GM15510 (cell line): ENCODE measurements around the gene CTNNA2.

Experiments
- POLR2A ChIP-seq: IDR thresholded peaks from 3 replicates; pipeline ENCODE4 v1.6.1; 2011; ENCODE audit warnings: borderline replicate concordance; ENCODE audit not compliant: insufficient read length; ENCODE audit errors: extremely low read depth

Gene CTNNA2

DNA sequence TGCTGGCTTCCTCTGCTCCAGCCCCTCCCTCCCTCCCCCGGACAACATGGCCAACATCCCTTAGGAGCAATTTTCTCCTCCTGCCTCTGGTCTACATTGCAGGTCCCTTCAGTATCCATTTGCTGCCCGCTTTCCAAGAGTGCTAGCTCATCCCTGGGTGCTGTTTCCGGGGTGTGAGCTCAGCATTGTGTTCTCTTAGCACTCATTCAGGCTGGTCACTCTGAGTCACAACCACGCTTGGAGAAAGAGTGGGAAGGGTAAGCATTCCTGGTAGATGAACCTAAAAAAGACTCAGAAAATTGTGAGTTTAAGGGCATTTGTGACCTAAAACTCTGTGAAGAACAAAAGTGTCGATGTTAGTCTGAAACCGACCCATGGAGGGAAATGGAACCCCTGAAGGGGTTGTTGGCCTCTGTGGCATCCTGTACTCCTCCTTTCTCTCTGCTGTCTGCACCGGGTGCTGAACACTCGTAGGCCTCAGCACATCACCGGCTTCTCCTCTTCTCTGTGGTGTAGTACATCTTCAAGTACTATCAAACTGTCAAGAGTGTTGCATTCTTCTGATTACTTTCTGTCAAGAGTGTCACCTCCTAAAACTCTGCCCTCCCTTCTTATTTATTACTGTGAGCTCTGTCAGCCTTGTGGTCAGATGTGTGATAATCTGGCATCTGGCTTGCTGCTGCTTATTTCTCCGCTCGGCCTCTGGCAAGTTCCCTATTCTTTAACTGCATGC is 73.0 kb downstream of the CTNNA2 start:
- TF ChIP-seq POLR2A = no peak

- no peak for TF ChIP-seq POLR2A
Measured at GRCh38 chr2:79591281-79591680, 78.4 kb downstream of the CTNNA2 start.

DNA sequence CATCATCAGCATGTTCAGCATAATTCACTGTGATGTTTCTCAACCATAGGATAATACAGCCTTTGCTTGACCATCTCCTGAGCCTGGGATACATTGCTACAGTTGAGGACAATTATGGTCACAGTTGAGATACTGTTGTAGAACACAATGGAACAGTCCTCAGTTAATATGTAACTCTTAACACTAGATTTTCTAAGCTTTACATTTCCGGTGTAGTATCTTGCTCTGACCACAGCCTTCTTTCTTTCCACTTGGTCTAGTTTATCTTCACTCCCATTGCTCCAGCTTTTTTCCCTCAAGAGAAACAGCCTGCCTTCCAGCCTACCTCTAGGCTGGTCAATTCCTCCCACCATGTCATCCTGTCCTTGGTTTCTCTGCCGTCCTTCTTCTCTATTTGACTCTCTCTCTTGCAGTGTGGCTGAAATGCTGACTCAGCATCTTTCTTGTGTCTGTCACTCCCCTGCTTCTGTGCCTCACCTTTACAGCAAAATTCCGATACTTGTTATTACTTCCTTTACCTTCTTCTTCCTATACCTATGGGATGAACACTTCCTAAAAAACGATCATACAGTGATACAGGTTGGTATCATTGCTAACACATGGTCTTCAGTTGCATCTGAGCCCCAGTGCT is 80.5 kb downstream of the CTNNA2 start:
- no peak for TF ChIP-seq POLR2A

- no peak for TF ChIP-seq POLR2A
Measured at GRCh38 chr2:79596403-79596802, 83.6 kb downstream of the CTNNA2 start.

- no peak for TF ChIP-seq POLR2A
Measured at GRCh38 chr2:79604748-79605147, 91.9 kb downstream of the CTNNA2 start.

- TF ChIP-seq POLR2A = no peak
Measured at GRCh38 chr2:79611448-79612016, 98.7 kb downstream of the CTNNA2 start.

DNA sequence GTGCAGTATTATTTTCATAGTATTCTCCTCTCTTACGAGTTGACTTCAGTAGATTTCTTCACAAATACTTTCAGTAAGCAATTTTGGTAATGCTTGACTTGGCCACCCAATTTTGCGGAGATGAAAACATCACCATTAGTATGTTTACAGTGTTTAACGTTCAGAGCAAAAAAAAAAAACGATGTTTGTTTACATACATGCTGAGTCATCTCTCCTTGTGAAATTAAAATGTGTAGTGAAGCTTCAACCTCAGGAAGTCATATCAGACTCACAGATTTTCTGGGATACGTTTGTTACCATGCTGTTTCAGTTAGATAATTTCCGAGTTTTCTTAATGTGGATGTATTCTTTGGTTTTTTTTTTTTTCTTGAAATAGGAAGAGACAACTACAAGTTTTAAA is 100.1 kb downstream of the CTNNA2 start:
- TF ChIP-seq POLR2A = no peak

DNA sequence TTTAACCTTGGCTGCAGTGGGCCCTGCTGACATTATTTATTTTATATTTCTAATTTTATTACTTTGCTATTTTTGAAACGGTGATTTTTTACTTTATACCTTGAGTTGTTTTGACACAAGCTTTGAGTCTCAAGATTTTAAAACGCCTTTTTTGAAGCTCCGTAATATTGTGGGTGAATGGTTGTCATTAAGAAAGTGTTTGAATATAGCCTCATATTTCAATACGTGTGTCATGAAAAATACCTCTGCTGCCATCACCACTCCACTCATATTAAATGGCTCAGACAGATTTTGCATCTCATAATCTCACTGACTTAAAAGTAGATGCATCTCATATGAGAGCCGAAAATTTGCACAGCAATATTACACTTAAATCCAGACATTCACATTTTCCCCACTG is 106.6 kb downstream of the CTNNA2 start:
- TF ChIP-seq POLR2A = no peak

DNA sequence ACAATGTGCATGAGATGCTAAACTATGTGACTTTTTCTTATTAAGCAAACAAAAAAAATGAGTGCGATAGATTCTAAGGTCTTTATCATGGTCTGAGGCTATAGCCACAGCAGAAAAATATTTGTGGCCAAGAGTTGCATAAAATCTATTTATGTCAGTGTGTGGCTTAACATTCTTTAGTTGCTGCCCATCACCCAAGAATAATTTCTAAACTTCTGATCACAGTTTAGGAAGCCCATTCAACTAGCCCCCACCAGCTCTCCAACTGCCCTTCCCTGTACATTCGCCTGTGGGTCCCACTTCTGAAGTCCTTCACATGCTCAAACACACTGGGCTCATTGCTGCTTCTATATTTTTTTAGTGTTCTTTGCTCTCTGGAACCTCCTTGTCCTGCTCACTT is 107.1 kb downstream of the CTNNA2 start:
- no peak for TF ChIP-seq POLR2A

GRCh38 chr2:79620679-79621078 is 107.8 kb downstream of the CTNNA2 start:
- TF ChIP-seq POLR2A = no peak

GRCh38 chr2:79621252-79621651 is 108.4 kb downstream of the CTNNA2 start:
- no peak for TF ChIP-seq POLR2A

DNA sequence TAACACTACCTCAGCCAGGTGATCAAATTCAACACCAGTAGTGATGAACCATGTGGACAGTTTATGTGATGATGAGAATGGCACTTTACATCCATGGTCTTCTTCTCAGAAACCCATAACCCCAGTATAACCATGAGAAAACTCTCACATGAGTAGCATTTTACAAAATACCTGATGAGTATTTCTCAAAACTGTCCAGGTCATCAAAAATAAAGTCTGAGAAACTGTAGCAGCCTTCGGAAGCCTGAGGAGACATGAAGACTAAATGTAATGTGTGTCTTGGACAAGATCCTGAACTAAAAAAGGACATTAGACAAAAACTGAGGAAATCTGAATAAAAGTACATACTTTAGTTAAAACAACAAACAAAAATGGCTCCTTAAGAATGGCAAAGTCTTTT is 108.9 kb downstream of the CTNNA2 start:
- no peak for TF ChIP-seq POLR2A

DNA sequence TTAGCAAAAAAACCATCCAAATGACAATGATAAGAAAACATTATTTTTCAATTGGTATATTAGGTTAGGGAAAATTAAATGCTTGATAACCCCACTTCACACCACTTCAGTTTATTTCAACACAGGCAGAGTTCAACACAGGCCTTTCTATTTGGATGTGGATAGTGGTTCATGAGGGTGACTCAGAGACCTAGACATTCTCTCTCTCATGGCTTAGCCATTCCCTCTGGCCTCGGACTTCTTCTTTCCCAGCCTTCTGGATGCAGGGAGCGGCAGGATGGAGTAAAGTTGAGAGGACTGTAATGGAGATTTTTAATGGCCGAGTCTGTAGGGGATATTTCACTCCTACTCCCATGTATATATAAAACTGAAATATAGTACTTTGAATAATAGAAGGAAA is 109.7 kb downstream of the CTNNA2 start:
- TF ChIP-seq POLR2A = no peak

DNA sequence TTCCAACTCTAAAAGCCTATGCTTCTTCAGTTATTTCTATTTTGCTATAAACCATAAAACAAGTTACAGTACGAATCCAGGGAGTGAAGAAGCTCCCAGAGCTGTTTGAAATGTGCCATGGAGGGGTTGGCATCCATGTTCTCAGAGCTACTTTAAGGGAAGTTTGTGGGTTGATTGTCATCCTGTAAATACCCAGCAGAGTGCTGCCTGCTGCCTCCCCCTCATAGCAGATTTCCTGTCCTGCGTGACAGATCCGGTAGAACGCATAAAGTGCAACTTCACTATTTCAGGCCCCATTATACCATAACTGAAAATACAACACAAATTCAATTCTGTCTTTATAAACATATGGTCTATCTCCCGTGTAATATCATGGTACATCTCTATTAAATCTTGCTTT is 114.4 kb downstream of the CTNNA2 start:
- no peak for TF ChIP-seq POLR2A

DNA sequence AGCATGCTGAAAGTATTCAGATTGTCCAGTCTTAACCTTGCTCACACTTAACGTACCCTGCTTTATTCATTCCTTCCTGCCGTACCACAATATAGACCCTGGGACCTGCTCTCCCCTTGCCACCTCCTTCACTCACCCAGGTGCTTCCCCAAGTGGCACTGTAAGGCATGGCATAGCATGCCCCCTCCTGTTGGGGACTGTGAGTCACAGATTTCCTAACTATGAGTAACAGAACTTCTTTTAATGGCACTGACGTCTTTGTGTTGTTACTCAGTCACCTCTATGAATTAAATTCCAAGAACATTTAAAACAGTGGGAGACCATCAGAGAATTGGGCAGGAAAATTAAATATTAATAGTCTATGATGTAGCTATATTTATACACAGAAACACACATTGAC is 117.2 kb downstream of the CTNNA2 start:
- no peak for TF ChIP-seq POLR2A

- TF ChIP-seq POLR2A = no peak
Measured at GRCh38 chr2:79630972-79631557, 118.2 kb downstream of the CTNNA2 start.

- TF ChIP-seq POLR2A = no peak
Measured at GRCh38 chr2:79638410-79638809, 125.6 kb downstream of the CTNNA2 start.

DNA sequence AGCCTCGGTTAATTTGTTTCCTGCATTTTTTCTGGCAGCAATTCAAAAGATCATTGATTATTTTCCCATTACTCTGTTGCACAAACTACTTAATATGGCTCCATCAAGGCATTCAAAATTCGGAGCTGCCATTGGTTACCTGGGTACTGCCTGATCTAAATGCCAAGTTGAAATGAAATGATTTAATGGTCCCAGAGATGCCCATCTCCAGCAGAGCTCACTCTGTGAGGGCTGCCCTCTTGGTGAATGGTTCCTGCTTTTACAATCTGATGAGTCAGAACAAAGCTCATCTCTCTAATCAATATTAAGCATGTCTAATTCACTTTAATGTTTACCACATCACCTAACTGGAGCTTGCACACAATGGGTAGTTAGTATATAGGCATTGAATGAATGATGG is 126.1 kb downstream of the CTNNA2 start:
- no peak for TF ChIP-seq POLR2A
